ENCODE results near the gene ENDOD1. TPM values are rescaled to one million over a fixed set of nuclear protein-coding genes. Genes with fewer than 3 reads are reported as not detected.

Gene ENDOD1
- total RNA-seq, 6 experiments from 2014 or later = 23.1 to 27.3 (median 25.3) TPM

Other genes starting within 250 kb of the ENDOD1 start
- gene CWC15, start 116.3 kb upstream of the ENDOD1 start, total RNA-seq (2021; fragmentation: NEBNext Ultra II Directional; extraction: Animal tissue kit (Norgen Biotek cat#: 25700)) = 10 to 100 TPM; 54.4 to 84.5 (median 64.5) TPM
- 1 to 10 TPM in 1 of 6 experiments, under 1 TPM in 5; 0.33 to 1.1 (median 0.64) TPM for gene KDM4D, start 116.1 kb upstream of the ENDOD1 start, total RNA-seq (2021; fragmentation: NEBNext Ultra II Directional; extraction: Animal tissue kit (Norgen Biotek cat#: 25700))
- gene KDM4E, start 64.6 kb upstream of the ENDOD1 start, total RNA-seq (2021; fragmentation: NEBNext Ultra II Directional; extraction: Animal tissue kit (Norgen Biotek cat#: 25700)) = not detected
- gene KDM4F, start 40.4 kb upstream of the ENDOD1 start, total RNA-seq (2021; fragmentation: NEBNext Ultra II Directional; extraction: Animal tissue kit (Norgen Biotek cat#: 25700)) = not detected
- gene SRSF8, start 22.9 kb upstream of the ENDOD1 start, total RNA-seq (2021; fragmentation: NEBNext Ultra II Directional; extraction: Animal tissue kit (Norgen Biotek cat#: 25700)) = 10 to 100 TPM; 27.7 to 35.6 (median 32.6) TPM
- gene SESN3, start 141.4 kb downstream of the ENDOD1 start, total RNA-seq (2021; fragmentation: NEBNext Ultra II Directional; extraction: Animal tissue kit (Norgen Biotek cat#: 25700)) = under 1 TPM; 0.12 to 0.28 (median 0.21) TPM

Measured in HFFc6 (cell line).